HepG2 (cell line): ENCODE measurements around the gene CUL7. TPM values are rescaled to one million over a fixed set of nuclear protein-coding genes. Genes with fewer than 3 reads are reported as not detected.
A peak's percentile ranks its signal among the peaks of the same experiment; 100 is the strongest.

Source experiments
- ATAC-seq: fragments of 200-7000 bp; cut with Tn5 transposase; 3 replicates; pipeline ENCODE4 v1.9.1; 2020; ENCODE audit warnings: mild to moderate bottlenecking, moderate library complexity
- BruUV-seq: library from RNA; stranded (reverse); fragments of 400-500 nt; replicated peaks from 2 replicates; lab custom pipeline; 2021; lab: Mats Ljungman, UMichigan
- CTCF ChIA-PET: fragments of 300-600 bp; formaldehyde crosslinking; extraction: SDS; loops from one replicate; lab custom pipeline; 2021; ENCODE audit warnings: low total read pairs, inconsistent platforms, low intra/inter-chr PET ratio; lab: Yijun Ruan, JAX
- POLR2A ChIA-PET: fragments of 350-600 bp; sonication (Branson Sonifier 250); formaldehyde crosslinking; loops from one replicate; lab custom pipeline; 2020; ENCODE audit warnings: antibody characterized with exemption, inconsistent platforms; lab: Yijun Ruan, JAX
- DNase-seq: peaks from one replicate; pipeline ENCODE4 v3.0.0-alpha.2; 2015; ENCODE audit warnings: low spot score
- FAIRE-seq: peaks from 3 replicates; lab custom pipeline; 2011; peaks lifted over from hg19 to GRCh38; lab: Jason Lieb, UNC
- H2AFZ ChIP-seq: one replicate; pipeline ENCODE4 v1.6.1; 2011; ENCODE audit warnings: low read length, inconsistent platforms
- H3K27ac ChIP-seq: fragments of 300-600 bp; 3 replicates; pipeline ENCODE4 v1.8.0; 2011; ENCODE audit warnings: mixed run types, mild to moderate bottlenecking, mixed read lengths, low read length, inconsistent platforms; ENCODE audit not compliant: insufficient read depth; ENCODE audit errors: extremely low read length
- H3K27me3 ChIP-seq, 2 experiments: fragments of 200-600 bp in 1 of 2; 2 replicates in 1 of 2; 3 replicates in 1 of 2; pipeline versions ENCODE4 v1.6.0 to v1.8.0; 2011; ENCODE audit warnings: low read length in 2 of 2, mild to moderate bottlenecking in 2 of 2, moderate library complexity in 2 of 2, inconsistent platforms in 1 of 2; ENCODE audit not compliant: insufficient read depth in 2 of 2, control insufficient read depth in 1 of 2
- H3K36me3 ChIP-seq, 2 experiments: fragments of 200-600 bp in 1 of 2; replicated peaks in 1 of 2; 2 replicates in 1 of 2; 3 replicates in 1 of 2; pipeline versions ENCODE4 v1.5.1 to v1.8.0; 2011; ENCODE audit warnings: low read length in 2 of 2, inconsistent platforms in 1 of 2; ENCODE audit not compliant: insufficient read depth in 2 of 2, control insufficient read depth in 1 of 2
- H3K4me1 ChIP-seq: 2 replicates; pipeline ENCODE4 v1.5.1; 2012; ENCODE audit warnings: low read length, inconsistent platforms; ENCODE audit not compliant: insufficient read depth
- H3K4me2 ChIP-seq: 2 replicates; pipeline ENCODE4 v1.6.0; 2011; ENCODE audit warnings: low read depth, low read length, inconsistent platforms
- H3K4me3 ChIP-seq, 3 experiments: fragments of 200-600 bp in 1 of 3; sonication (generic), shearing (Covaris generic) in 1 of 3; replicated peaks in 1 of 3; 2 replicates each; pipeline ENCODE4 v1.5.1; 2011 to 2016; ENCODE audit warnings: low read length in 3 of 3, inconsistent platforms in 2 of 3, low read depth in 2 of 3, mild to moderate bottlenecking in 2 of 3, control low read depth in 1 of 3, mixed read lengths in 1 of 3; ENCODE audit not compliant: insufficient read depth in 1 of 3
- H3K79me2 ChIP-seq: one replicate; pipeline ENCODE4 v1.6.1; 2011; ENCODE audit warnings: low read length, inconsistent platforms; ENCODE audit not compliant: insufficient read depth
- H3K9ac ChIP-seq: 2 replicates; pipeline ENCODE4 v1.6.0; 2011; ENCODE audit warnings: mild to moderate bottlenecking, low read depth, low read length, inconsistent platforms; ENCODE audit not compliant: insufficient read depth
- H3K9me3 ChIP-seq: 2 replicates; pipeline ENCODE4 v1.5.1; 2012; ENCODE audit warnings: mild to moderate bottlenecking, low read length
- H4K20me1 ChIP-seq: 2 replicates; pipeline ENCODE4 v1.6.0; 2011; ENCODE audit warnings: inconsistent platforms, mild to moderate bottlenecking, low read length, moderate library complexity; ENCODE audit not compliant: insufficient read depth
- BRCA1 ChIP-seq: sonication (generic); formaldehyde crosslinking; IDR thresholded peaks from 2 replicates; pipeline ENCODE4 v1.4.0; 2020; ENCODE audit warnings: missing genetic modification reagents
- FLYWCH1 ChIP-seq: sonication (generic); formaldehyde crosslinking; IDR thresholded peaks from 2 replicates; pipeline ENCODE4 v1.8.1; 2023; ENCODE audit warnings: mild to moderate bottlenecking, missing genetic modification reagents
- FOXA3 ChIP-seq: IDR thresholded peaks from 2 replicates; pipeline ENCODE4 v1.6.1; 2016; ENCODE audit warnings: missing genetic modification reagents, missing compliant biosample characterization
- TIGD3 ChIP-seq: sonication (generic); formaldehyde crosslinking; IDR thresholded peaks from 2 replicates; pipeline ENCODE4 v1.5.1; 2020; ENCODE audit warnings: mild to moderate bottlenecking, missing genetic modification reagents, borderline replicate concordance
- ZBTB21 ChIP-seq: sonication (generic); formaldehyde crosslinking; IDR thresholded peaks from 2 replicates; pipeline ENCODE4 v1.4.0; 2020; ENCODE audit warnings: missing genetic modification reagents
- ZGPAT ChIP-seq: IDR thresholded peaks from 2 replicates; pipeline ENCODE4 v1.6.1; 2016; ENCODE audit warnings: mild to moderate bottlenecking
- ZNF160 ChIP-seq: sonication (generic); formaldehyde crosslinking; IDR thresholded peaks from 2 replicates; pipeline ENCODE4 v1.8.0; 2022; ENCODE audit warnings: mild to moderate bottlenecking, inconsistent platforms, missing genetic modification reagents
- ZNF879 ChIP-seq: sonication (generic); formaldehyde crosslinking; IDR thresholded peaks from 2 replicates; pipeline ENCODE4 v1.8.1; 2023; ENCODE audit warnings: missing genetic modification reagents
- WGBS: methylation state at CpG from one replicate; pipeline ENCODE4 v1.1.6; 2017; ENCODE audit warnings: low lambda C conversion rate; 5-methylcytosine and 5-hydroxymethylcytosine counted together
- in situ Hi-C: cut with HindIII; loops from 2 replicates; pipeline ENCODE4 v1.10.0; 2017; ENCODE audit warnings: low pct_unique_long_range_greater_than_20kb; ENCODE audit not compliant: extremely low pct_ligation_motif_present
- intact Hi-C: fragments of 100-400 bp; cut with micrococcal nuclease; formaldehyde crosslinking; loops from one replicate; pipeline ENCODE4 v1.10.0; 2022; ENCODE audit not compliant: unreplicated experiment
- polyA plus RNA-seq, 8 experiments: library from polyadenylated mRNA; depleted of rRNA in 3 of 8; stranded (reverse) in 7 of 8; unstranded in 1 of 8; fragments of >200 nt; fragmentation: Illumina TruSeq in 4 of 8; extraction: Trizol in 4 of 8; gene quantifications; 2 replicates each; pipeline versions ENCODE4 v1.2.1 to v1.2.3, GENCODE V29; 2011 to 2016; ENCODE audit warnings: low read depth in 4 of 8, missing spikeins in 1 of 8, mixed read lengths in 1 of 8; ENCODE audit not compliant: insufficient read depth in 1 of 8
- total RNA-seq, 5 experiments: library from RNA; depleted of rRNA; stranded (reverse); fragments of >200 nt; fragmentation: Illumina TruSeq; extraction: Trizol; gene quantifications; 2 replicates each; pipeline ENCODE4 v1.2.3, GENCODE V29; 2016; ENCODE audit warnings: low read depth in 1 of 5
- TF ChIP-seq, protein P1 (sequence below): sonication (generic); formaldehyde crosslinking; IDR thresholded peaks from 2 replicates; pipeline ENCODE4 v1.4.0; 2020; ENCODE audit warnings: missing genetic modification reagents, borderline replicate concordance
- TF ChIP-seq, protein P2 (sequence below): sonication (generic); formaldehyde crosslinking; IDR thresholded peaks from 2 replicates; pipeline ENCODE4 v1.5.0; 2020; ENCODE audit warnings: missing genetic modification reagents

Gene CUL7
- total and polyA plus RNA-seq, 2 of the 13 experiments (the other 11 are each of a cell fraction or from before 2014, with no cell fraction given): 32.0 to 60.7 TPM

DNA sequence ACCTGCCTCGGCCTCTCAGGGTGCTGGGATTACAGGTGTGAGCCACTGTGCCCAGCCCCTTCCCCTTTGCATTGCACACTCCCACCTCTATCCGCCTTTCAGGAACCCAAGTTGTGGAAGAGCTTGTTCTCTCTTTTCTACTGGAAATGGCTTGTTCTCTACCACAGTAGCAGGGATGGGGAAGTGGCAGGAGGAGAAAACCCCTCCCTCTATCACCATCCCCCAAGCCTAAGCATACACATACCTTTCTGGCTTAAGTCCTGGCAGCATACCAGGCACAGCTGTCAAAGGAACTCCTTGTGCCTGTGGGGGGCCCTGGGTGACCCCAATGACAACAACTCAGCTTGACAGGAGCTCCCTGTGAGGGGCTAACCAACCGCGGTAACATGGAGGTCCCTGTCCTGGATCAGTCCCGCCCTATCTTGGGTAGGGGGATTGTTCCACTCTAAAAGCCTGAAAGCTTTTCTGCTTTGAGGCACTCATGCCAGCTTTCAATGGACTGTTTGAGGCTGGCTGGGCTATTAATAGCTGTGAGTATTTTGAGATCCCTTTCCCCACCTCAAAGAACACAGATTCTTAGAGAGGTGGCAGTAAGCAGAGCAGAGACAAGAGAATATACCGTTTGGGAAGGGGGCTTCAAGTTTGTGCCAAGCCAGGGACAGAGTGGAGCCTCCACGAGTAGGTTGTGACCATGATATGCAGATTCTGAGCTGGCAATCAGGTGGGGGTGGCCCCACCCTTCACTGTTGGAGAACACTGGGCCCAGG lies 37.3 kb downstream of the CUL7 start:
- FAIRE-seq (no peak), DNase-seq (no peak), ATAC-seq (no peak)
- no peak overlapping the region for H3K4me3 ChIP-seq
- in situ Hi-C loops (no loop called here), intact Hi-C loops (no loop called here)
- ChIA-PET CTCF (no interaction called here), POLR2A (interaction anchor here (1.6 to 5.3 kb wide), 3 partner anchors 32 to 44 kb away, joined by 5 to 76 read pairs (median 45); partner anchors contain the start of genes CUL7, KLC4, MRPL2 and PPP2R5D)
- H3K79me2 ChIP-seq: peaks cover 34% of the 10 kb centered on the region
- TF ChIP-seq ZNF160 (CRISPR knock-in tag) (no peak), TIGD3 (CRISPR knock-in tag) (no peak), FOXA3 (no peak), ZBTB21 (CRISPR knock-in tag) (no peak), BRCA1 (CRISPR knock-in tag) (no peak), ZNF879 (CRISPR knock-in tag) (no peak), FLYWCH1 (CRISPR knock-in tag) (no peak), ZGPAT (CRISPR knock-in tag) (no peak)
- TF ChIP-seq, protein P1, sequence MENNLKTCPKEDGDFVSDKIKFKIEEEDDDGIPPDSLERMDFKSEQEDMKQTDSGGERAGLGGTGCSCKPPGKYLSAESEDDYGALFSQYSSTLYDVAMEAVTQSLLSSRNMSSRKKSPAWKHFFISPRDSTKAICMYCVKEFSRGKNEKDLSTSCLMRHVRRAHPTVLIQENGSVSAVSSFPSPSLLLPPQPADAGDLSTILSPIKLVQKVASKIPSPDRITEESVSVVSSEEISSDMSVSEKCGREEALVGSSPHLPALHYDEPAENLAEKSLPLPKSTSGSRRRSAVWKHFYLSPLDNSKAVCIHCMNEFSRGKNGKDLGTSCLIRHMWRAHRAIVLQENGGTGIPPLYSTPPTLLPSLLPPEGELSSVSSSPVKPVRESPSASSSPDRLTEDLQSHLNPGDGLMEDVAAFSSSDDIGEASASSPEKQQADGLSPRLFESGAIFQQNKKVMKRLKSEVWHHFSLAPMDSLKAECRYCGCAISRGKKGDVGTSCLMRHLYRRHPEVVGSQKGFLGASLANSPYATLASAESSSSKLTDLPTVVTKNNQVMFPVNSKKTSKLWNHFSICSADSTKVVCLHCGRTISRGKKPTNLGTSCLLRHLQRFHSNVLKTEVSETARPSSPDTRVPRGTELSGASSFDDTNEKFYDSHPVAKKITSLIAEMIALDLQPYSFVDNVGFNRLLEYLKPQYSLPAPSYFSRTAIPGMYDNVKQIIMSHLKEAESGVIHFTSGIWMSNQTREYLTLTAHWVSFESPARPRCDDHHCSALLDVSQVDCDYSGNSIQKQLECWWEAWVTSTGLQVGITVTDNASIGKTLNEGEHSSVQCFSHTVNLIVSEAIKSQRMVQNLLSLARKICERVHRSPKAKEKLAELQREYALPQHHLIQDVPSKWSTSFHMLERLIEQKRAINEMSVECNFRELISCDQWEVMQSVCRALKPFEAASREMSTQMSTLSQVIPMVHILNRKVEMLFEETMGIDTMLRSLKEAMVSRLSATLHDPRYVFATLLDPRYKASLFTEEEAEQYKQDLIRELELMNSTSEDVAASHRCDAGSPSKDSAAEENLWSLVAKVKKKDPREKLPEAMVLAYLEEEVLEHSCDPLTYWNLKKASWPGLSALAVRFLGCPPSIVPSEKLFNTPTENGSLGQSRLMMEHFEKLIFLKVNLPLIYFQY: no peak
- TF ChIP-seq, protein P2, sequence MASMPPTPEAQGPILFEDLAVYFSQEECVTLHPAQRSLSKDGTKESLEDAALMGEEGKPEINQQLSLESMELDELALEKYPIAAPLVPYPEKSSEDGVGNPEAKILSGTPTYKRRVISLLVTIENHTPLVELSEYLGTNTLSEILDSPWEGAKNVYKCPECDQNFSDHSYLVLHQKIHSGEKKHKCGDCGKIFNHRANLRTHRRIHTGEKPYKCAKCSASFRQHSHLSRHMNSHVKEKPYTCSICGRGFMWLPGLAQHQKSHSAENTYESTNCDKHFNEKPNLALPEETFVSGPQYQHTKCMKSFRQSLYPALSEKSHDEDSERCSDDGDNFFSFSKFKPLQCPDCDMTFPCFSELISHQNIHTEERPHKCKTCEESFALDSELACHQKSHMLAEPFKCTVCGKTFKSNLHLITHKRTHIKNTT (CRISPR knock-in tag): no peak
- no peaks in the 10 kb centered on the region for H4K20me1 ChIP-seq
- H3K36me3 ChIP-seq: peaks cover 17 to 42% of the 10 kb centered on the region in 2 experiments
- H2AFZ ChIP-seq: no peak overlapping the region
- H3K4me2 ChIP-seq: no peak overlapping the region
- H3K4me1 ChIP-seq: peaks cover 50% of the 10 kb centered on the region
- H3K9ac ChIP-seq: peak overlapping the region; percentile 34; the same call in 1 of the 2 replicates
- no peaks in the 10 kb centered on the region; a peak in 1 of 5 replicates for H3K27me3 ChIP-seq
- no peak overlapping the region for H3K27ac ChIP-seq
- H3K9me3 ChIP-seq: no peaks in the 10 kb centered on the region
- BruUV-seq: no TSS peak
- 91% methylated on average over 7 of the region's 7 CpGs for WGBS
